H1 (cell line): Measurements from ENCODE around the gene GUCY2C. TPM values are rescaled to one million over a fixed set of nuclear protein-coding genes. Genes with fewer than 3 reads are reported as not detected.

Source experiments
- CTCF ChIA-PET: fragments of 300-600 bp; sonication (Branson Sonifier 250); formaldehyde crosslinking; loops from one replicate; lab custom pipeline; 2021; ENCODE audit not compliant: partially characterized antibody; lab: Charles Lee
- POLR2A ChIA-PET: fragments of 300-600 bp; sonication (Branson Sonifier 250); formaldehyde crosslinking; loops from one replicate; lab custom pipeline; 2021; ENCODE audit warnings: inconsistent platforms; ENCODE audit not compliant: partially characterized antibody; lab: Charles Lee
- DNase-seq, 2 experiments: peaks; one replicate each; pipeline versions ENCODE4 v3.0.0 to v3.0.0-alpha.2; 2010 to 2022; ENCODE audit warnings: low spot score in 2 of 2, low read depth in 1 of 2, mixed read lengths in 1 of 2
- FAIRE-seq: peaks from 2 replicates; lab custom pipeline; 2011; peaks lifted over from hg19 to GRCh38; lab: Jason Lieb, UNC
- H2AFZ ChIP-seq: 2 replicates; pipeline ENCODE4 v1.8.1; 2012; ENCODE audit warnings: low read length, inconsistent platforms
- H2AK5ac ChIP-seq: 2 replicates; pipeline ENCODE4 v1.6.1; 2013; ENCODE audit warnings: low read depth, low read length
- H2BK120ac ChIP-seq: replicated peaks from 2 replicates; pipeline ENCODE3; 2013; ENCODE audit warnings: low read depth, low read length, inconsistent platforms
- H2BK12ac ChIP-seq: 2 replicates; pipeline ENCODE4 v1.6.1; 2013; ENCODE audit warnings: low read depth, low read length
- H2BK15ac ChIP-seq: 2 replicates; pipeline ENCODE4 v1.6.1; 2013; ENCODE audit warnings: low read length
- H2BK20ac ChIP-seq: 2 replicates; pipeline ENCODE4 v1.6.1; 2013; ENCODE audit warnings: low read length
- H2BK5ac ChIP-seq: 2 replicates; pipeline ENCODE4 v1.6.1; 2013; ENCODE audit warnings: low read depth, low read length
- H3K14ac ChIP-seq: 2 replicates; pipeline ENCODE4 v1.6.1; 2013; ENCODE audit warnings: inconsistent platforms; ENCODE audit not compliant: insufficient read length
- H3K18ac ChIP-seq: 2 replicates; pipeline ENCODE4 v1.6.1; 2013; ENCODE audit warnings: low read length; ENCODE audit errors: extremely low read depth
- H3K23ac ChIP-seq: 2 replicates; pipeline ENCODE4 v1.6.1; 2013; ENCODE audit warnings: inconsistent platforms; ENCODE audit not compliant: insufficient read length
- H3K23me2 ChIP-seq: 2 replicates; pipeline ENCODE4 v1.6.1; 2013; ENCODE audit warnings: low read depth, low read length
- H3K27ac ChIP-seq: 2 replicates; pipeline ENCODE4 v1.6.1; 2011; ENCODE audit warnings: low read depth, low read length, inconsistent platforms
- H3K27me3 ChIP-seq, 4 experiments: replicated peaks in 1 of 4; 1 replicate in 1 of 4; 2 replicates in 3 of 4; pipeline versions ENCODE4 v1.6.1 to v1.8.1; 2011 to 2013; ENCODE audit warnings: low read length in 3 of 4, mild to moderate bottlenecking in 3 of 4, inconsistent platforms in 2 of 4, mixed read lengths in 2 of 4, moderate library complexity in 1 of 4; ENCODE audit not compliant: control insufficient read depth in 3 of 4, insufficient read depth in 3 of 4; ENCODE audit errors: extremely low read depth in 1 of 4
- H3K36me3 ChIP-seq, 4 experiments: 2 replicates each; pipeline versions ENCODE4 v1.6.1 to v1.8.1; 2011 to 2013; ENCODE audit warnings: mild to moderate bottlenecking in 4 of 4, low read length in 3 of 4, moderate library complexity in 2 of 4, control low read depth in 1 of 4, inconsistent platforms in 1 of 4; ENCODE audit not compliant: insufficient read depth in 4 of 4, control insufficient read depth in 2 of 4
- H3K4ac ChIP-seq: replicated peaks from 2 replicates; pipeline ENCODE3; 2013; ENCODE audit warnings: low read length, low read depth, mixed read lengths, inconsistent platforms; ENCODE audit not compliant: insufficient read length
- H3K4me1 ChIP-seq, 4 experiments: replicated peaks in 1 of 4; 1 replicate in 1 of 4; 2 replicates in 3 of 4; pipeline versions ENCODE4 v1.6.1 to v1.8.1; 2011 to 2013; ENCODE audit warnings: low read length in 3 of 4, inconsistent platforms in 2 of 4, mixed read lengths in 1 of 4; ENCODE audit not compliant: insufficient read depth in 4 of 4, control insufficient read depth in 3 of 4
- H3K4me2 ChIP-seq, 2 experiments: 2 replicates each; pipeline versions ENCODE4 v1.6.1 to v1.8.1; 2011 to 2013; ENCODE audit warnings: low read depth in 2 of 2, low read length in 2 of 2, control low read depth in 1 of 2, inconsistent platforms in 1 of 2, mild to moderate bottlenecking in 1 of 2; ENCODE audit not compliant: insufficient read depth in 1 of 2
- H3K4me3 ChIP-seq, 4 experiments: fragments of 200-600, 300-600 bp in 1 of 4; sonication (generic), shearing (Covaris generic), sonication (Bioruptor Twin) in 1 of 4; 2 replicates each; pipeline versions ENCODE4 v1.5.1 to v1.8.1; 2011 to 2016; ENCODE audit warnings: low read length in 4 of 4, low read depth in 3 of 4, control low read depth in 2 of 4, inconsistent platforms in 2 of 4, mild to moderate bottlenecking in 2 of 4, mixed read lengths in 1 of 4, moderate library complexity in 1 of 4; ENCODE audit not compliant: insufficient read depth in 2 of 4; ENCODE audit errors: extremely low read depth in 1 of 4
- H3K56ac ChIP-seq: replicated peaks from 2 replicates; pipeline ENCODE3; 2013; ENCODE audit warnings: low read depth, mild to moderate bottlenecking, mixed read lengths, low read length, inconsistent platforms; ENCODE audit not compliant: insufficient read length
- H3K79me1 ChIP-seq: 2 replicates; pipeline ENCODE4 v1.6.1; 2013; ENCODE audit warnings: low read depth, low read length, control low read depth
- H3K79me2 ChIP-seq, 2 experiments: 2 replicates each; pipeline versions ENCODE4 v1.6.1 to v1.8.1; 2012 to 2013; ENCODE audit warnings: low read length in 2 of 2, mild to moderate bottlenecking in 2 of 2, inconsistent platforms in 1 of 2; ENCODE audit not compliant: insufficient read depth in 2 of 2, control insufficient read depth in 1 of 2
- H3K9ac ChIP-seq, 4 experiments: replicated peaks in 1 of 4; 1 replicate in 1 of 4; 2 replicates in 3 of 4; pipeline versions ENCODE4 v1.6.1 to v1.8.1; 2011 to 2013; ENCODE audit warnings: low read depth in 3 of 4, low read length in 3 of 4, control low read depth in 2 of 4, mild to moderate bottlenecking in 2 of 4, moderate library complexity in 2 of 4, inconsistent platforms in 1 of 4; ENCODE audit errors: extremely low read depth in 1 of 4
- H3K9me3 ChIP-seq, 2 experiments: 2 replicates each; pipeline versions ENCODE4 v1.6.1 to v1.8.1; 2012 to 2013; ENCODE audit warnings: mild to moderate bottlenecking in 2 of 2, moderate library complexity in 2 of 2, control low read depth in 1 of 2, inconsistent platforms in 1 of 2, low read depth in 1 of 2, low read length in 1 of 2, mixed read lengths in 1 of 2; ENCODE audit not compliant: insufficient read depth in 2 of 2
- H4K20me1 ChIP-seq, 2 experiments: replicated peaks in 1 of 2; 2 replicates each; pipeline versions ENCODE3 to v1.8.1; 2011 to 2013; ENCODE audit warnings: inconsistent platforms in 2 of 2, low read length in 2 of 2, mild to moderate bottlenecking in 1 of 2; ENCODE audit not compliant: insufficient read depth in 2 of 2, control insufficient read depth in 1 of 2
- H4K5ac ChIP-seq: 2 replicates; pipeline ENCODE4 v1.6.1; 2013; ENCODE audit warnings: low read length, low read depth, mixed read lengths, inconsistent platforms; ENCODE audit not compliant: insufficient read length
- H4K8ac ChIP-seq: 2 replicates; pipeline ENCODE4 v1.8.0; 2013; ENCODE audit warnings: mild to moderate bottlenecking, moderate library complexity, low read length, inconsistent platforms; ENCODE audit not compliant: insufficient read depth; ENCODE audit errors: extremely low read depth
- H4K91ac ChIP-seq: replicated peaks from 2 replicates; pipeline ENCODE3; 2013; ENCODE audit warnings: low read length, mixed read lengths, inconsistent platforms; ENCODE audit not compliant: insufficient read length
- GTF2F1 ChIP-seq: IDR thresholded peaks from 2 replicates; pipeline ENCODE4 v1.6.1; 2012; ENCODE audit warnings: low read depth, low read length, improper control_type of control experiment, borderline replicate concordance
- WGBS, 2 experiments: shearing (Covaris generic) in 1 of 2; methylation state at CpG; one replicate each; pipeline versions ENCODE4 v1.1.6 to v1.1.7; 2013 to 2015; ENCODE audit warnings: low lambda C conversion rate in 2 of 2, mixed read lengths in 2 of 2, inconsistent platforms in 1 of 2, low coverage in 1 of 2, missing lambda C conversion rate in 1 of 2; ENCODE audit not compliant: insufficient replicate concordance in 2 of 2, insufficient coverage in 1 of 2, insufficient read length in 1 of 2; ENCODE audit errors: extremely low coverage in 1 of 2, missing lambda C conversion rate in 1 of 2; 5-methylcytosine and 5-hydroxymethylcytosine counted together
- polyA plus RNA-seq, 7 experiments: library from polyadenylated mRNA; depleted of rRNA in 3 of 7; stranded (reverse) in 5 of 7; unstranded in 2 of 7; fragments of >200 nt in 5 of 7; fragments of 200-250 nt in 2 of 7; gene quantifications; 1 replicate in 5 of 7; 2 replicates in 1 of 7; 4 replicates in 1 of 7; pipeline versions ENCODE4 v1.2.1 to v1.2.3, GENCODE V29; 2011 to 2013; ENCODE audit warnings: missing spikeins in 2 of 7, mixed read lengths in 2 of 7
- total RNA-seq: library from RNA; stranded (reverse); fragmentation: NEBNext Ultra II Directional; extraction: Animal tissue kit (Norgen Biotek cat#: 25700); gene quantifications from 2 replicates; pipeline ENCODE4 v1.2.1, GENCODE V29; 2021
- TF ChIP-seq, protein P1 (sequence below), 3 experiments: IDR thresholded peaks; 1 replicate in 2 of 3; 2 replicates in 1 of 3; pipeline versions ENCODE4 v1.5.1 to v1.6.1; 2011; ENCODE audit warnings: low read length in 3 of 3, mild to moderate bottlenecking in 3 of 3, inconsistent platforms in 2 of 3, low read depth in 1 of 3, moderate library complexity in 1 of 3; ENCODE audit not compliant: insufficient read depth in 1 of 3; ENCODE audit errors: control extremely low read depth in 1 of 3

Gene GUCY2C
- total and polyA plus RNA-seq, 2 of the 8 experiments (the other 6 are each of a cell fraction or from before 2014, with no cell fraction given), result 1.9 to 3.2 TPM

DNA sequence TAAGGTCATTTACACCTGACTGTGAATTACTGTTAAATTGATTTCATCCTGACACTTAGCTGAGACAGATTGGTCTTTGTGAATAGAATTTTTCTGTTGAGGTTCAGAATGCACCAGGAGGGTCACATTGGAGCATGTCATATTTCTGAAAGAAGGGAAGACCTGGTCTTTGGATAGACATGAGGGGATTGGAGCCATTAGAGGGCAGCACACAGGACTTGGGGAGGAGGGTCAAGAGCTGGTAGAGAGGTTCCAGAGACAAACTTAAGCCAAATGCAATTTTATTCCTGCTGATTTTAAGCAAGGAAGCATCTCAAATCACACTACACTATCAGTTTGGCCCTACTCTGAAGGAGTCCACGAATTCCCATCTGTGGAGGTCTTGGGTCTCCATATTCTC lies 41.1 kb downstream of the GUCY2C start:
- H4K91ac ChIP-seq, result no peak overlapping the region
- H2BK12ac ChIP-seq, result no peak overlapping the region
- WGBS, 2 experiments, result 95% methylated on average over 1 of the region's 1 CpG; no CpG with 5 or more reads in 1 of the 2 experiments
- FAIRE-seq (peak; percentile 39), DNase-seq (no peak)
- H2AK5ac ChIP-seq, result no peak overlapping the region
- H3K14ac ChIP-seq, result no peak overlapping the region
- no peaks in the 10 kb centered on the region for H4K20me1 ChIP-seq
- H3K23me2 ChIP-seq, result no peaks in the 10 kb centered on the region
- no peak overlapping the region for H3K9ac ChIP-seq
- H2AFZ ChIP-seq, result no peak overlapping the region
- H4K5ac ChIP-seq, result no peak overlapping the region
- H3K79me2 ChIP-seq, result no peaks in the 10 kb centered on the region
- no peaks in the 10 kb centered on the region for H3K36me3 ChIP-seq
- no peak overlapping the region for H2BK15ac ChIP-seq
- TF ChIP-seq, protein P1, sequence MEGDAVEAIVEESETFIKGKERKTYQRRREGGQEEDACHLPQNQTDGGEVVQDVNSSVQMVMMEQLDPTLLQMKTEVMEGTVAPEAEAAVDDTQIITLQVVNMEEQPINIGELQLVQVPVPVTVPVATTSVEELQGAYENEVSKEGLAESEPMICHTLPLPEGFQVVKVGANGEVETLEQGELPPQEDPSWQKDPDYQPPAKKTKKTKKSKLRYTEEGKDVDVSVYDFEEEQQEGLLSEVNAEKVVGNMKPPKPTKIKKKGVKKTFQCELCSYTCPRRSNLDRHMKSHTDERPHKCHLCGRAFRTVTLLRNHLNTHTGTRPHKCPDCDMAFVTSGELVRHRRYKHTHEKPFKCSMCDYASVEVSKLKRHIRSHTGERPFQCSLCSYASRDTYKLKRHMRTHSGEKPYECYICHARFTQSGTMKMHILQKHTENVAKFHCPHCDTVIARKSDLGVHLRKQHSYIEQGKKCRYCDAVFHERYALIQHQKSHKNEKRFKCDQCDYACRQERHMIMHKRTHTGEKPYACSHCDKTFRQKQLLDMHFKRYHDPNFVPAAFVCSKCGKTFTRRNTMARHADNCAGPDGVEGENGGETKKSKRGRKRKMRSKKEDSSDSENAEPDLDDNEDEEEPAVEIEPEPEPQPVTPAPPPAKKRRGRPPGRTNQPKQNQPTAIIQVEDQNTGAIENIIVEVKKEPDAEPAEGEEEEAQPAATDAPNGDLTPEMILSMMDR (IDR thresholded peaks at IDR 0.05; ENCODE audit: control extremely low read depth in 1 of 3, insufficient read depth in 1 of 3, low read depth in 1 of 3, low read length in 3 of 3), result peak in 2 of 3 experiments; percentile 4 to 29; a peak in 2 of 4 replicates
- TF ChIP-seq GTF2F1, result no peak
- H2BK120ac ChIP-seq, result no peak overlapping the region
- POLR2A ChIA-PET, result interaction anchor here (1.0 to 1.6 kb wide), 3 partner anchors 10 to 35 kb away, joined by 4 to 8 read pairs (median 4); no protein-coding TSS in a partner anchor
- H3K4me3 ChIP-seq, result no peak overlapping the region
- H3K27me3 ChIP-seq, result no peaks in the 10 kb centered on the region
- no peak overlapping the region for H3K4ac ChIP-seq
- H2BK20ac ChIP-seq, result no peak overlapping the region
- H2BK5ac ChIP-seq, result no peak overlapping the region
- H3K23ac ChIP-seq, result no peak overlapping the region
- no peaks in the 10 kb centered on the region for H3K79me1 ChIP-seq
- peaks cover 0 to 2% (median 0%) of the 10 kb centered on the region in 4 experiments; a peak in 1 of 7 replicates for H3K4me1 ChIP-seq
- no peak overlapping the region for H4K8ac ChIP-seq
- H3K27ac ChIP-seq, result no peak overlapping the region
- H3K9me3 ChIP-seq, result no peaks in the 10 kb centered on the region
- no peak overlapping the region for H3K56ac ChIP-seq
- CTCF ChIA-PET, result interaction anchor here (0.7 to 2.4 kb wide), 25 partner anchors 9 to 417 kb away, joined by 3 to 12 read pairs (median 4); partner anchors contain the start of genes GUCY2C and PLBD1
- no peak overlapping the region for H3K4me2 ChIP-seq
- H3K18ac ChIP-seq, result no peak overlapping the region
